Measurements from ENCODE around the gene PAPPA2.

GRCh38 chr1:176603696-176604095, 140.7 kb downstream of the PAPPA2 start:
- TF ChIP-seq CTCF (conservative IDR thresholded peaks at IDR 0.05; ENCODE audit: low read depth, low read length) = no peak
- TF ChIP-seq EZH2 (IDR thresholded peaks at IDR 0.05; ENCODE audit: low read length, unreplicated experiment) = no peak
